ENCODE measurements around the gene DNAJB11.
"Not testable (repeated sequence)": the region's sequence is repeated elsewhere in the genome, so short reads cannot be mapped to it uniquely, and the experiment has no call there.

DNAJB11 gene

GRCh38 chr3:186577521-186577920 is 7.0 kb downstream of the DNAJB11 start:
- DNase-seq (ENCODE audit: low read depth), result no peak
- H3K4me3 ChIP-seq (ENCODE audit: low read length), result no peak overlapping the region
- TF ChIP-seq, protein P1, sequence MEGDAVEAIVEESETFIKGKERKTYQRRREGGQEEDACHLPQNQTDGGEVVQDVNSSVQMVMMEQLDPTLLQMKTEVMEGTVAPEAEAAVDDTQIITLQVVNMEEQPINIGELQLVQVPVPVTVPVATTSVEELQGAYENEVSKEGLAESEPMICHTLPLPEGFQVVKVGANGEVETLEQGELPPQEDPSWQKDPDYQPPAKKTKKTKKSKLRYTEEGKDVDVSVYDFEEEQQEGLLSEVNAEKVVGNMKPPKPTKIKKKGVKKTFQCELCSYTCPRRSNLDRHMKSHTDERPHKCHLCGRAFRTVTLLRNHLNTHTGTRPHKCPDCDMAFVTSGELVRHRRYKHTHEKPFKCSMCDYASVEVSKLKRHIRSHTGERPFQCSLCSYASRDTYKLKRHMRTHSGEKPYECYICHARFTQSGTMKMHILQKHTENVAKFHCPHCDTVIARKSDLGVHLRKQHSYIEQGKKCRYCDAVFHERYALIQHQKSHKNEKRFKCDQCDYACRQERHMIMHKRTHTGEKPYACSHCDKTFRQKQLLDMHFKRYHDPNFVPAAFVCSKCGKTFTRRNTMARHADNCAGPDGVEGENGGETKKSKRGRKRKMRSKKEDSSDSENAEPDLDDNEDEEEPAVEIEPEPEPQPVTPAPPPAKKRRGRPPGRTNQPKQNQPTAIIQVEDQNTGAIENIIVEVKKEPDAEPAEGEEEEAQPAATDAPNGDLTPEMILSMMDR (conservative IDR thresholded peaks at IDR 0.05; ENCODE audit: low read depth, low read length), result no peak

GRCh38 chr3:186580785-186581184 is 10.3 kb downstream of the DNAJB11 start:
- no peak for DNase-seq (ENCODE audit: low read depth)
- TF ChIP-seq, protein P1 (conservative IDR thresholded peaks at IDR 0.05; ENCODE audit: low read depth, low read length), result no peak
- H3K4me3 ChIP-seq (ENCODE audit: low read length), result no peak overlapping the region

GRCh38 chr3:186582541-186582940 is 12.0 kb downstream of the DNAJB11 start:
- TF ChIP-seq, protein P1 (conservative IDR thresholded peaks at IDR 0.05; ENCODE audit: low read depth, low read length), result no peak
- no peak overlapping the region for H3K4me3 ChIP-seq (ENCODE audit: low read length)
- no peak for DNase-seq (ENCODE audit: low read depth)

GRCh38 chr3:186583831-186584230 is 13.3 kb downstream of the DNAJB11 start:
- DNase-seq (ENCODE audit: low read depth), result no peak
- TF ChIP-seq, protein P1 (conservative IDR thresholded peaks at IDR 0.05; ENCODE audit: low read depth, low read length), result no peak
- no peak overlapping the region for H3K4me3 ChIP-seq (ENCODE audit: low read length)

- not testable (repeated sequence) for H3K4me3 ChIP-seq (ENCODE audit: low read length); DNase-seq (ENCODE audit: low read depth)
Measured at GRCh38 chr3:186586245-186586644, 15.7 kb downstream of the DNAJB11 start.

GRCh38 chr3:186587183-186587582 is 16.7 kb downstream of the DNAJB11 start:
- DNase-seq (ENCODE audit: low read depth), result no peak
- no peak overlapping the region for H3K4me3 ChIP-seq (ENCODE audit: low read length)
- TF ChIP-seq, protein P1 (conservative IDR thresholded peaks at IDR 0.05; ENCODE audit: low read depth, low read length), result no peak

DNA sequence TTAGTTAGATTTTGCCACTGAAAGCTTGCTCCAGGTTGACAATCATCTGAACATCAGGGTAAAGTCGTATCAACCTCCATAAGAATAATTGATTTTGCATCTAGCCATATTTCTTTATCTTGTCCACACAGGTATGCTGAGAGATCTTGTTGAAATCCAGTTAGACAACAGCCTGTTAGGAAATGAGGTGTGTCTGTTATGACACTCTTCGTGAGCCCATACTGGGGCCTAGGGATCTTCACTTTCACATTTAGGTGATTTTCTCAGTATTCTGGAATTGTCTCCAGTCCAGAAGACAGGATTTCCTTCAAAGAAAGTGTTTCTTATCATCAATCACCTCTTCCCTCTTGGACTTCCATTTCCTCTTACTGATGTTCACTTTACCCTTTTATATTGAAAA is 18.1 kb downstream of the DNAJB11 start:
- DNase-seq (ENCODE audit: low read depth), result no peak
- TF ChIP-seq, protein P1 (conservative IDR thresholded peaks at IDR 0.05; ENCODE audit: low read depth, low read length), result no peak
- H3K4me3 ChIP-seq (ENCODE audit: low read length), result no peak overlapping the region

DNA sequence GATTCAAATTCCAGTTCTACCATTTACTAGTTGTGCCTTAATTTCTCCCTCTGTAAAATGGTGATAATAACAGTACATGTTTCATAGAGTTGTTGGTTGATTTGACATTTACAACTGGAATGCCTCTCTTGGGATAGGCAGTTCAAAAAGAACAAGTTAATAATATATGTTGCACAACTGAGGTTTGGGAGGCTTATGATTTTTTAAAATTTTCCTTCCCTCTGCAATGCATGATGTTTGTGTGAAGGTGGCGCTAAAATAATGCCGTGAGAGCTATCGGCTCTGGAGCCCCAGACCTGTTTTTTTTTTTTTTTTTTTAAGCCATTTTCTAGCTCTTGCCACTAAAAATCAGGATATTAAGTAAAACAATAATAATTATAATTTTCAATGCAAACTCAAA is 18.6 kb downstream of the DNAJB11 start:
- no peak for DNase-seq (ENCODE audit: low read depth)
- H3K4me3 ChIP-seq (ENCODE audit: low read length), result no peak overlapping the region
- TF ChIP-seq, protein P1 (conservative IDR thresholded peaks at IDR 0.05; ENCODE audit: low read depth, low read length), result peak; percentile 52

Data from retinal pigment epithelial cell (primary cell).